ENCODE results near the gene SLC35A4.

The SLC35A4 gene

DNA sequence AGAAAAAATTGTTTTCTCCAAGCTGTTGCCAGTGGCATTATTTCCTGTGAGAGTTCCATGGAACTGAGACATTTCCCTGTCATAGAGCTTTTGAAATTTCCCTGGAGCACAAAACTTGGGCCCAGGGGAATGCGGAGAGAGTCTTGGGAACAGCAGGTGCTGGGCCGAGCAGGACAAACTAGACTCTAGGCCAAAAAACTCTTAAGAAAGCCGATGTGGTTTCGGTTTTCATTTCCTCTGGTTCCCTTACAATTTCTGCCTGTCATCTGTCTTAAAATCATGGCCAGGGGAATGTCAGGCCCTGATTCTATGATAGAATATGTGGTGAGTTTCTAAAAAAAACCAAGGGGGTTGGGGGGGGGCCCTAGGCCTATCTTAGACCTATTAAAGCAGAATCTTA is 4.6 kb downstream of the SLC35A4 start:
- H3K27ac ChIP-seq (ENCODE audit: low read depth, low read length): no peak overlapping the region
- no peaks in the 10 kb centered on the region for H3K36me3 ChIP-seq (ENCODE audit: low read length)
- peaks cover 15% of the 10 kb centered on the region; the same call in 1 of the 2 replicates for H3K79me2 ChIP-seq (ENCODE audit: insufficient read depth, low read length)
- no peaks in the 10 kb centered on the region for H3K9me3 ChIP-seq (ENCODE audit: insufficient read depth, low read length)
- H2AFZ ChIP-seq (ENCODE audit: low read depth, low read length, severe bottlenecking): no peak overlapping the region
- H3F3A ChIP-seq (ENCODE audit: insufficient read depth): no peaks in the 10 kb centered on the region
- no peaks in the 10 kb centered on the region for H4K20me1 ChIP-seq (ENCODE audit: low read depth, low read length)
- no peaks in the 10 kb centered on the region for H3K27me3 ChIP-seq (ENCODE audit: low read length)
- H3K4me2 ChIP-seq (ENCODE audit: low read depth, low read length, poor library complexity, severe bottlenecking): no peak overlapping the region
- no peaks in the 10 kb centered on the region for H3K9me2 ChIP-seq (replicated peaks; ENCODE audit: insufficient read depth, low read length)
- H3K4me3 ChIP-seq (ENCODE audit: insufficient read depth, low read length, poor library complexity, severe bottlenecking): no peak overlapping the region
- no peak overlapping the region for H3K9ac ChIP-seq (ENCODE audit: low read length)
- TF ChIP-seq CTCF (IDR thresholded peaks at IDR 0.05; ENCODE audit: insufficient read depth, low read length, poor library complexity, severe bottlenecking): no peak
- TF ChIP-seq EZH2phosphoT487 (conservative IDR thresholded peaks at IDR 0.05; ENCODE audit: low read length): no peak

- Histone ChIP-seq H3K27me3 (ENCODE audit: low read length) (no peaks in the 10 kb centered on the region), H3K9ac (ENCODE audit: low read length) (no peak overlapping the region), H3K9me3 (ENCODE audit: insufficient read depth, low read length) (no peaks in the 10 kb centered on the region), H3K79me2 (ENCODE audit: insufficient read depth, low read length) (peaks cover 13% of the 10 kb centered on the region; the same call in 1 of the 2 replicates), H3K27ac (ENCODE audit: low read depth, low read length) (no peak overlapping the region), H3K9me2 (replicated peaks; ENCODE audit: insufficient read depth, low read length) (no peaks in the 10 kb centered on the region), H3F3A (ENCODE audit: insufficient read depth) (no peaks in the 10 kb centered on the region), H3K4me2 (ENCODE audit: low read depth, low read length, poor library complexity, severe bottlenecking) (no peak overlapping the region), H3K36me3 (ENCODE audit: low read length) (no peaks in the 10 kb centered on the region), H4K20me1 (ENCODE audit: low read depth, low read length) (no peaks in the 10 kb centered on the region), H3K4me3 (ENCODE audit: insufficient read depth, low read length, poor library complexity, severe bottlenecking) (no peak overlapping the region), H2AFZ (ENCODE audit: low read depth, low read length, severe bottlenecking) (no peak overlapping the region)
- no peak for TF ChIP-seq CTCF (IDR thresholded peaks at IDR 0.05; ENCODE audit: insufficient read depth, low read length, poor library complexity, severe bottlenecking)
- TF ChIP-seq EZH2phosphoT487 (conservative IDR thresholded peaks at IDR 0.05; ENCODE audit: low read length): no peak
These were observed 5.4 kb downstream of the SLC35A4 start for GRCh38 chr5:140570058-140570457.

DNA sequence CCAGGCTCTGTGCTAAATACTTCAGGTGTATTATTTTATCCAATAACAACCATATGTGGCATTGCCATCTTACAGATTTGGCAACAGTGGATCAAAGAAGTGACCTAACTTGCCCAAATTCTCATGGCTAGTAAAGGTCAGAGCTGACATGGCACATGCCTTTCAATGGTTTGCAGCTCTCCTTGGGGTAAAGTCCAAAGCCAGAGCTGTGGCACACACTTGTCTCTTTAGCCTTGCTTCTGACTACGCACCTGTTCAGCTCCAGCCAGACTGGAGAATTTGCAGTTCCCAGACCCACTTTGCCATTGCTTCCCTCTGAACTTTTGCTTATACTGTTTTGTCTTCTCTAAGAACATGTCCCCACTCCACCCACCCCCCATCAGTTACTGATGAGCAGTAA is 5.9 kb downstream of the SLC35A4 start:
- Histone ChIP-seq H3K9me3 (ENCODE audit: insufficient read depth, low read length) (no peaks in the 10 kb centered on the region), H3K9ac (ENCODE audit: low read length) (no peak overlapping the region), H3K27ac (ENCODE audit: low read depth, low read length) (no peak overlapping the region), H3K9me2 (replicated peaks; ENCODE audit: insufficient read depth, low read length) (no peaks in the 10 kb centered on the region), H3K79me2 (ENCODE audit: insufficient read depth, low read length) (peaks cover 8% of the 10 kb centered on the region; the same call in 1 of the 2 replicates), H3K36me3 (ENCODE audit: low read length) (no peaks in the 10 kb centered on the region), H3K4me3 (ENCODE audit: insufficient read depth, low read length, poor library complexity, severe bottlenecking) (no peak overlapping the region), H3F3A (ENCODE audit: insufficient read depth) (no peaks in the 10 kb centered on the region), H2AFZ (ENCODE audit: low read depth, low read length, severe bottlenecking) (no peak overlapping the region), H4K20me1 (ENCODE audit: low read depth, low read length) (no peaks in the 10 kb centered on the region), H3K27me3 (ENCODE audit: low read length) (no peaks in the 10 kb centered on the region), H3K4me2 (ENCODE audit: low read depth, low read length, poor library complexity, severe bottlenecking) (no peak overlapping the region)
- TF ChIP-seq EZH2phosphoT487 (conservative IDR thresholded peaks at IDR 0.05; ENCODE audit: low read length) (no peak), CTCF (IDR thresholded peaks at IDR 0.05; ENCODE audit: insufficient read depth, low read length, poor library complexity, severe bottlenecking) (no peak)
